ENCODE results near the gene TRIM71. TPM values are rescaled to one million over a fixed set of nuclear protein-coding genes. Genes with fewer than 3 reads are reported as not detected.

Gene TRIM71
- polyA plus RNA-seq, 1 donor from 2014 or later: 4.0 TPM

- TF ChIP-seq SMC3 (conservative IDR thresholded peaks at IDR 0.05; ENCODE audit: poor library complexity): no peak
- TF ChIP-seq EZH2 (IDR thresholded peaks at IDR 0.05; ENCODE audit: borderline replicate concordance, insufficient read depth, low read length, poor library complexity, severe bottlenecking): no peak
Measured at GRCh38 chr3:32883817-32884216, 66.0 kb downstream of the TRIM71 start (continued).

- peaks cover 5% of the 10 kb centered on the region for H3K79me2 ChIP-seq (replicated peaks; ENCODE audit: insufficient read depth, low read length)
- no peak overlapping the region for H3K9ac ChIP-seq (ENCODE audit: low read length)
- H4K20me1 ChIP-seq (ENCODE audit: insufficient read depth): no peaks in the 10 kb centered on the region
- no peak overlapping the region for H3K4me3 ChIP-seq (ENCODE audit: low read length)
- no peaks in the 10 kb centered on the region for H3K27me3 ChIP-seq (ENCODE audit: insufficient read depth, low read depth, low read length)
- no peak overlapping the region for H3K27ac ChIP-seq (ENCODE audit: low read length)
- TF ChIP-seq MXI1 (conservative IDR thresholded peaks at IDR 0.05; ENCODE audit: poor library complexity, severe bottlenecking) (no peak), TAF1 (IDR thresholded peaks at IDR 0.05; ENCODE audit: low read depth) (no peak), EP300 (conservative IDR thresholded peaks at IDR 0.05; ENCODE audit: poor library complexity, severe bottlenecking) (no peak), RAD21 (conservative IDR thresholded peaks at IDR 0.05) (no peak), REST (IDR thresholded peaks at IDR 0.05; ENCODE audit: borderline replicate concordance) (no peak), CTCF (IDR thresholded peaks at IDR 0.05; ENCODE audit: poor library complexity, severe bottlenecking) (no peak), SMC3 (conservative IDR thresholded peaks at IDR 0.05; ENCODE audit: poor library complexity) (no peak), POLR2AphosphoS5 (IDR thresholded peaks at IDR 0.05) (no peak)
- H3F3A ChIP-seq (ENCODE audit: insufficient read depth, low read length, poor library complexity, severe bottlenecking): no peaks in the 10 kb centered on the region
- no peak overlapping the region for H2AFZ ChIP-seq (ENCODE audit: low read depth, low read length)
- no peaks in the 10 kb centered on the region for H3K36me3 ChIP-seq (ENCODE audit: insufficient read depth, low read length)
- H3K9me2 ChIP-seq (ENCODE audit: insufficient read depth, low read length): no peaks in the 10 kb centered on the region
- H3K4me2 ChIP-seq (ENCODE audit: low read length): no peak overlapping the region
- H3K9me3 ChIP-seq (ENCODE audit: low read length): no peaks in the 10 kb centered on the region
Measured at GRCh38 chr3:32884591-32884990, 66.8 kb downstream of the TRIM71 start.

GRCh38 chr3:32885283-32885901, 67.6 kb downstream of the TRIM71 start:
- no peak overlapping the region for H3K4me3 ChIP-seq (ENCODE audit: low read length)
- H3K9ac ChIP-seq (ENCODE audit: low read length): no peak overlapping the region
- H3K9me3 ChIP-seq (ENCODE audit: low read length): no peaks in the 10 kb centered on the region
- H3K4me2 ChIP-seq (ENCODE audit: low read length): no peak overlapping the region
- H3K27ac ChIP-seq (ENCODE audit: low read length): no peak overlapping the region
- H3K27me3 ChIP-seq (ENCODE audit: insufficient read depth, low read depth, low read length): no peaks in the 10 kb centered on the region
- no peak for TF ChIP-seq MXI1 (conservative IDR thresholded peaks at IDR 0.05; ENCODE audit: poor library complexity, severe bottlenecking)
- no peak for TF ChIP-seq EZH2 (IDR thresholded peaks at IDR 0.05; ENCODE audit: borderline replicate concordance, insufficient read depth, low read length, poor library complexity, severe bottlenecking)
- peak; percentile 15 for TF ChIP-seq POLR2AphosphoS5 (IDR thresholded peaks at IDR 0.05)
- TF ChIP-seq EP300 (conservative IDR thresholded peaks at IDR 0.05; ENCODE audit: poor library complexity, severe bottlenecking): peak; percentile 61
- no peak for TF ChIP-seq RAD21 (conservative IDR thresholded peaks at IDR 0.05)
- peaks cover 5% of the 10 kb centered on the region for H3K79me2 ChIP-seq (replicated peaks; ENCODE audit: insufficient read depth, low read length)
- H3K9me2 ChIP-seq (ENCODE audit: insufficient read depth, low read length): no peaks in the 10 kb centered on the region
- no peaks in the 10 kb centered on the region for H3F3A ChIP-seq (ENCODE audit: insufficient read depth, low read length, poor library complexity, severe bottlenecking)
- H3K36me3 ChIP-seq (ENCODE audit: insufficient read depth, low read length): peaks cover 3% of the 10 kb centered on the region
- no peak overlapping the region for H2AFZ ChIP-seq (ENCODE audit: low read depth, low read length)
- H4K20me1 ChIP-seq (ENCODE audit: insufficient read depth): no peaks in the 10 kb centered on the region
